NCI-H2171 (cell line): ENCODE results near the gene STK38L.

Experiments used
- DNase-seq: peaks from one replicate; lab custom pipeline; 2025; lab: John Stamatoyannopoulos, UW

Gene STK38L

DNA sequence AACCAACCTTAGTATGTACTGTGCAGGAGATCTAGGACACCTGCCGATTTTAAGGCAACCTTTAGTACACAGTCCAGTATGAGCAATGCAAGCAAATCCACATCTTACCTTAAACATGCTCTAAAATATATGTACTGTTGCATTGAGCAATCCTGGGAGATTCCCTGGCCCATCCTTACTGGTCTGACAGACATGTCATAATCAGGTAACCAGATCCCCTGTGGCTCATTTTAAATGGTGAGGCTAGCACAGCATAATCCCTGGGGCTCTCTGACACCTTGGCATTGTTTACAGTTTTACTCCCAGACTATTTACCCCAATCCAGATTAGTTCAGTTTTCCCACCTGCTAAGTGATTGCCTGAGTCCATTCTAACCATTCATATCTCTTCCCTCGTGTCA is 103.7 kb downstream of the STK38L start:
- peak; percentile 53 for DNase-seq

GRCh38 chr12:27351476-27351875 is 107.4 kb downstream of the STK38L start:
- no peak for DNase-seq

DNA sequence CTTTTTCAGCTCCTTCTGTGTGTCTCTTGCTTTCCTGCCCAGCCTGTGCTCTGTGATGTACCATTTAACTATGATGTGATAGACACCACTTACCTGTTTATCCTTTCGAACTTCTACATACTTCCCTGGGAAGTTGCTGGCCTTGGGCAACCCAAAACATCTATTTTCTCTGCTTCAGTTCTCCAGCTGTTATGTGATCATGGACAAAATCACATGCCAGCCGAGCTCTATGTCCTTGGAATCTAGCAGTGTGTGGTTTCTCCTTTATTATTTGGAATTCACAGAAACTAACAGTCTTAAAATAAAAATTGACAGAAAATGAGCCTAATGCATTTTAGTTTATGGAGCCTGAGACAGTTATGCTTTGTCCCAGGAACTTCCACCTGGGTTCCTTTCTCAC is 111.4 kb downstream of the STK38L start:
- DNase-seq, result no peak

DNA sequence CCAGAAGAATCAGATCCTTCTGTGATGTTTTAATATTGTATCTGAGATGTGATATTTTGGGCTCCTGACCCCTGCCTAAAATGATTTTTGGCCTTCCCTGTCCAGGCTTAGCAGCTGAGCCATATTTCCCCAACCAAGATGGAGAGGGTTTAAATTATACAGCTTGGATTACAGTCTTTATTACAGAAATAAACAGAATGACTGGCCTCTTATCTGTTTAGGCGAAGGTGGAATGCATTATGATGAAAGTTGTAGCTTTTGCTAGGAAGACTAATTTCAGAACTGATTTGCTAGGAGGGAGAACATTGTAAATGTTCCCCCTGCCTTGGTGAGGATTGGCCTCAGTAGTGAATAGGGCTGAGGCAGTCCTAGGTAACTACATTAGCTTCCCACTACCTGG is 111.9 kb downstream of the STK38L start:
- DNase-seq, result no peak

GRCh38 chr12:27359578-27360340 is 115.7 kb downstream of the STK38L start:
- DNase-seq, result no peak

GRCh38 chr12:27361372-27361771 is 117.3 kb downstream of the STK38L start:
- DNase-seq, result no peak

DNA sequence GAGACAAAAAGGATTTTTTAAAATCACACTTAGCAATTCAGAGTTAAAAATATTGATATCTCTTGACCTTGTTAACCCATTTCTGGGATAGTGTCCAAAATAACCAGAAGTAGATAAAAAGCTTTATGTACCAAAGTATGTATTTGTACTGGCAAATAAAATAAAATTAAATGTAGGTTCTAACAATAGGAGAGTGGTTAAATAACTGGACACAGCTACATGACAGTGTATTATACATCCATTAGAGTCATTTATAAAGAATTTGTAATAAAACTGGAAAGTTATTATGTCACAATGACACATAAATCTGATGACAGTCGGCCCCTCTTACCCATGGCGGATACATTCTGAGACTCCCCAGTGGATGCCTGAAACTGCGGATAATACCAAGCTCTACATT is 122.5 kb downstream of the STK38L start:
- DNase-seq, result no peak

GRCh38 chr12:27367078-27367477 is 123.0 kb downstream of the STK38L start:
- DNase-seq, result no peak
